ENCODE results near the gene TPSB2. TPM values are rescaled to one million over a fixed set of nuclear protein-coding genes. Genes with fewer than 3 reads are reported as not detected.

TPSB2 gene
- total RNA-seq, 6 experiments from 2014 or later: 0.24 to 1.6 (median 0.83) TPM; not detected in 2

DNA sequence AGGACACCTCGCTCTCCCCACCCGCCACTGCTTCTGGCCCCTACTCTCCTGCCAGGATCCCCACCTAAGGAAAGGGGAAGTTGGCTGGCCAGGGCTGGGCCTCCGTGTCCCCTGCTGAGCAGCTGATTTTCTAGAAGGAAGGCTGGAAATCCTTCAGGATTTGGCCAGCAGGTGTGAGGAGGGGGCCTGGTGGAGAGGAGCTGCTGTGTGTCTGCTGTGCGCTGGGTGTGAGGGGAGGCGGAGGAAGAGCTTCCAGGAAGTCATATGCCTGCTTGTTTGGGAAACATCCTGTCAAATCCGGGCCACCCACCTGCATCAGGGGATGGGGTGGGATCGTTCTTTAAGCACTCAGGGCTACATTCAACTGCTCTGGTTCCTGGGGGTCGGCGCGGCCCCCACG lies 33.5 kb downstream of the TPSB2 start:
- Histone ChIP-seq H3K36me3 (no peaks in the 10 kb centered on the region), H3K4me3 (no peak overlapping the region), H3K9me3 (no peaks in the 10 kb centered on the region), H3K4me1 (peaks cover 0 to 27% (median 0%) of the 10 kb centered on the region in 4 donors), H3K27me3 (no peaks in the 10 kb centered on the region), H3K27ac (no peak overlapping the region)
- no peak for DNase-seq
- intact Hi-C loops (cut with DNase I): no loop called here
- WGBS (ENCODE audit: insufficient coverage, low coverage, low lambda C conversion rate, missing lambda C conversion rate): no CpG with 5 or more reads among the region's 11 CpGs
- ATAC-seq: no peak
- no peak for TF ChIP-seq POLR2A (IDR thresholded peaks at IDR 0.05)
- TF ChIP-seq CTCF (IDR thresholded peaks at IDR 0.05): no peak

DNA sequence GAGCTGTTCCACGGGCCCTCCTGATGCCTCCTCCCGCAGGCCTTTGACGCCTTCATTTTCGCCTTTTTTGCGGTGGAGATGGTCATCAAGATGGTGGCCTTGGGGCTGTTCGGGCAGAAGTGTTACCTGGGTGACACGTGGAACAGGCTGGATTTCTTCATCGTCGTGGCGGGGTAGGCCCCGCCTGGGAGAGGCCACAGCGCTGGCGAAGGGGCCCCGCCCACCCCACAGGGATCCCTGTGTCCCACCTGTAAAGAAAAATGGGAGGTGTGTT lies 34.7 kb downstream of the TPSB2 start:
- Histone ChIP-seq H3K36me3 (no peaks in the 10 kb centered on the region), H3K27ac (no peak overlapping the region), H3K9me3 (no peaks in the 10 kb centered on the region), H3K4me1 (peaks cover 0 to 27% (median 0%) of the 10 kb centered on the region in 4 donors), H3K27me3 (no peaks in the 10 kb centered on the region), H3K4me3 (no peak overlapping the region)
- intact Hi-C loops (cut with DNase I): no loop called here
- TF ChIP-seq POLR2A (IDR thresholded peaks at IDR 0.05): no peak
- ATAC-seq (no peak), DNase-seq (no peak)
- WGBS (ENCODE audit: insufficient coverage, low coverage, low lambda C conversion rate, missing lambda C conversion rate): 97% methylated on average over 5 of the region's 14 CpGs

DNA sequence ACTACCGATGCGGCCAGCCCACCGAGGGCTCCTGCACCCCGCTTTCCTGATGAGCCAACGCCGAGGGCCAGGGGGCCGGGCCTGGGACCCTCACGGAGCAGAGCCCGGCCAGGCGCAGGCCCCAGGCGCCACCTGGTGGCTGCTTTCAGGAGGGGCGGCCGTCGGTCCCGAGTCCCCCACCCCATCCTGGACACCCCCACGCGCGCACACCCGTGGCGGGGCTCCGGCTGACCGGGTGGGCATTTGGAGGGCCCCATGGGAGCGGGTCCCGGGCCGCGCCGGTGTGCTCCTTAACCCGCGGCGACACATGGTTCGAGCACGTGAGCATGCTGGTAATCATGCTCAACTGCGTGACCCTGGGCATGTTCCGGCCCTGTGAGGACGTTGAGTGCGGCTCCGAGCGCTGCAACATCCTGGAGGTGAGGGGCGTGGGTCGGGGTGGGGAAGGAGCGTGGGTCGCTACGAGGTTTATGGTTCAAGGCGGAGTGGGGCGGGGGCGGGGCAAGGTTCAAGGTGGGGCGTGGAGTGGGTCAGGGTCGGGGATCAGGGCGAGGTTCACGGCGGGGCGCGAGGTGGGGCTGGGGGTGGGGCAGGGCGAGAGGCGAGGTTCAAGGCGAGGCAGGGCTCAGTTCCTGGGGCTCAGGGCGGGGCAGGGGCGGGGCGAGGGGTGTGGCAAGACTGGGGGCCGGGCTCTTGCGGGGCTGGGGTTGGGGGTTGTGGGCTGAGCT lies 35.2 kb downstream of the TPSB2 start:
- Histone ChIP-seq H3K4me1 (peaks cover 0 to 27% (median 0%) of the 10 kb centered on the region in 4 donors), H3K4me3 (no peak overlapping the region), H3K36me3 (no peaks in the 10 kb centered on the region), H3K9me3 (no peaks in the 10 kb centered on the region), H3K27ac (peak overlapping the region in 1 of 3 donors; percentile 71), H3K27me3 (no peaks in the 10 kb centered on the region)
- intact Hi-C loops (cut with DNase I): no loop called here
- peak in 3 of 4 donors; percentile 13 to 36 (median 26) for ATAC-seq
- no peak for DNase-seq
- WGBS (ENCODE audit: insufficient coverage, low coverage, low lambda C conversion rate, missing lambda C conversion rate): 45% methylated on average over 23 of the region's 61 CpGs
- TF ChIP-seq CTCF (IDR thresholded peaks at IDR 0.05) (peak; percentile 71 to 93 (median 84)), POLR2A (IDR thresholded peaks at IDR 0.05) (no peak)

DNA sequence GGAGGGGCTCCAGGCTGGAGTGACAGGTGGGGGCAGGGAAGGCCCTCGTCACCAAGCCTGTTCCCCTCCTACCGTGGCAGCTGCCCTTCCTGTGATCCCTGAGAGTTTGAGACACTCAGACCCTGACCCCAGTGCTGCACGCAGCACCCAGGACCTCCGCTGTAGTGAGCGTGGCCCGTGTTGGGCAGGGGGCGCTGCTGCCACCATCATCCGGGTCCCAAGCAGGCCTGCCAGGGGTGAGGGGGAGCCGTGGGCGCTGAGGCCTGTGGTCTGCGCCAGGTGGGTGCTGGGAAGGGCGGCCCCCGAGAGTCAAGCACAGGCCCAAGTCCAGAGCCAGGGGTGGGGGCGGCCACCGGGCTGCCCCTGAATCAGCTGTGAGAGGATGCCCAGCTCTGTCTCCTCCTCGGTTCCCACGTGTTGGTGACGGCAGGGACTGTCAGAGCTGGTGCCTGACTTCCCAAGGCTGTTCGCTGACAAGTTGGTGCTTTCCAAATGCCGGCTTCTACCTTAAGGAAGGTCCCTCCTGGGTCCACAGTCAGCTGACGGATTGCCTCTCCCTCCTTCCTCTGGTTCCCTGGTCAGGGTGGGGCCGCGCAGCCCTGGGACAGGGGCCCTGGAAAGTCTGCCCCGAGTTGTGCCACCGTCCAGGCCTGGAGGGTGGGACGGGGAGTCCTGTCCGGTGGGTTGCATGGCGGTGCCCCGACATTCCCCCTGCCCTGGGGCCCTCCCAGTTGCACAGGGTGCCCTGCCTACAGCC lies 36.0 kb downstream of the TPSB2 start:
- DNase-seq: no peak
- TF ChIP-seq CTCF (IDR thresholded peaks at IDR 0.05): no peak
- no peak for TF ChIP-seq POLR2A (IDR thresholded peaks at IDR 0.05)
- Histone ChIP-seq H3K4me1 (peaks cover 0 to 27% (median 0%) of the 10 kb centered on the region in 4 donors), H3K36me3 (no peaks in the 10 kb centered on the region), H3K9me3 (no peaks in the 10 kb centered on the region), H3K27ac (peak overlapping the region in 1 of 3 donors; percentile 71), H3K27me3 (no peaks in the 10 kb centered on the region), H3K4me3 (no peak overlapping the region)
- WGBS (ENCODE audit: insufficient coverage, low coverage, low lambda C conversion rate, missing lambda C conversion rate): 39% methylated on average over 5 of the region's 29 CpGs
- intact Hi-C loops (cut with DNase I): no loop called here
- ATAC-seq: peak in 1 of 4 donors; percentile 2

All from right lobe of liver (tissue), 6 donors.